ENCODE results near the gene TALDO1.
"Not testable (repeated sequence)": the region's sequence is repeated elsewhere in the genome, so short reads cannot be mapped to it uniquely, and the experiment has no call there.

The TALDO1 gene

DNA sequence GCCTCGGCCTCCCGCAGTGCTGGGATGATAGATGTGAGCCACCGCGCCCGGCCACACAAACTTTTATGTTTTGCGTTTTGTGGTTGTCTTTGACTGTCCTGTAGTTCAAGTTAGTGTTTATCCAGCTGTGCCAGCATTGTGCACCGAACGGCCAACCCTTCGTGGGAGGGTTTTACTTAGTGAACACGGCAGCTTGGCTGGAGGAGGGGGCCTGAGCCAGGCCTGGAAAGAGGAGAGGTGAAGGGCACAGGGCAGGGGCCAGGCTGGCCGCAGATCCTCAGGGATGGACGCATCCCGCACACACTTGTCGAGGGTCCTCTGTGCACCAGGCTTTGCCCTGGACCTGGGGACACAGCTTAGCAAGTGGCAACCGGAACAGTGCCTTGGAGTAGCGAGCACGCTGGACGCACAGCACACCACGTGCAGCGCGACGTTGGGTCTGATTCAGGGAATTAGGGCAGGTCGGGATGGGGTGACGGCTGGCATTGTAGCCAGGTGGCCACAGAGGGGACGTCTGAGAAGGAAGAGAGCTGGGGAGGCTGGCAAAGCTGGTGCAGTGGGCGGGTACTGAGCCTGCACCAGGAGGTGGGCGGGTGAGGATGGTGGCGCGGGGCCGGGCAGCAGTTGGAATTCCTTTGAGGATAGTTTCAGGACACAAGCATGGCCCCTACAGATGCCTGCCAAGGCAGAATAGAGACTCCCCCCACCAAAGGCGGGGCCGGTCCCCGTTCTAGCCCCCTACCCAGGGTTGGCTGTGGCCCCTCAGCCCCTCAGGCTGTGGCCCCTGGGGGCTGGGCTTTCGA, 27.8 kb upstream of the TALDO1 start:
- DNase-seq: no peak

DNA sequence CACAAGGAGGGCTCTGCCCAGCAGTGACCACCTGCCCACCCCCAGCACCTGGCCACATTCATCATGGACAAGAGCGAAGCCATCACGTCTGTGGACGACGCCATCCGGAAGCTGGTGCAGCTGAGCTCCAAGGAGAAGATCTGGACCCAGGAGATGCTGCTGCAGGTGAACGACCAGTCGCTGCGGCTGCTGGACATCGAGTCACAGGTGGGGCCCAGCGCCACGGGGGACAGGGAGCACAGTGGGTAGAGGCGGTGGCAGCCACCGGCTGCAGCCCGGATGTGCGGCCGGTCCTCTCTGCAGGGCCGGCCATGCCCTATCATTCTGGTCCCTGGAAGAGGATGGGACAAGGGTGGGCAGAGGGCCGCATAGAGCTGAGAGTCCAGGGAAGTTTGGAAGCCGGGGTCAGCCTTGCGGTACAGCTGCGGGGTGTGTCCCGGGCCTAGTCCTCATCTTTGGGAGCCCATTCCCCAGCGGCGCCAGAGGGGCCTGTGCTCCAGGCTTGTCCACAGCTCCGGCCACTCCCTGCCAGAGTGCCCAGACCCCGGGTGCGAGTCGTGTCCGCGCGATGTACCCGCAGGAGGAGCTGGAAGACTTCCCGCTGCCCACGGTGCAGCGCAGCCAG, 27.1 kb upstream of the TALDO1 start:
- DNase-seq: no peak

DNA sequence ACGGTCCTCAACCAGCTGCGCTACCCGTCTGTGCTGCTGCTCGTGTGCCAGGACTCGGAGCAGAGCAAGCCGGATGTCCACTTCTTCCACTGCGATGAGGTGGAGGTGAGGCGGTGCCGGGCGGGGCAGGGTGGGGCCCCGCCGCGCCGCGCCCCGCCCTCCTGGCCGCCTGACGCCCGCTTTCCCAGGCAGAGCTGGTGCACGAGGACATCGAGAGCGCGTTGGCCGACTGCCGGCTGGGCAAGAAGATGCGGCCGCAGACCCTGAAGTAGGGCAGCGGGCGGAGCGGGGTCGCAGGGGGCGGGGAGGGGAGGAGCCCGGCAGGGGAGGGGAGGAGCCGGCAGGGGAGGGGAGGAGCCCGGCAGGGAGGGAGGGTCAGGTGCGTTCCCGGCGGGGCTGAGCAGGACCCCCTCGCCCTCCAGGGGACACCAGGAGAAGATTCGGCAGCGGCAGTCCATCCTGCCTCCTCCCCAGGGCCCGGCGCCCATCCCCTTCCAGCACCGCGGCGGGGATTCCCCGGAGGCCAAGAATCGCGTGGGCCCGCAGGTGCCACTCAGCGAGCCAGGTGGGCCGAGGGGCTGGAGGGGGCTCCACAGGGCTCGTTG, 26.5 kb upstream of the TALDO1 start:
- no peak for DNase-seq

DNA sequence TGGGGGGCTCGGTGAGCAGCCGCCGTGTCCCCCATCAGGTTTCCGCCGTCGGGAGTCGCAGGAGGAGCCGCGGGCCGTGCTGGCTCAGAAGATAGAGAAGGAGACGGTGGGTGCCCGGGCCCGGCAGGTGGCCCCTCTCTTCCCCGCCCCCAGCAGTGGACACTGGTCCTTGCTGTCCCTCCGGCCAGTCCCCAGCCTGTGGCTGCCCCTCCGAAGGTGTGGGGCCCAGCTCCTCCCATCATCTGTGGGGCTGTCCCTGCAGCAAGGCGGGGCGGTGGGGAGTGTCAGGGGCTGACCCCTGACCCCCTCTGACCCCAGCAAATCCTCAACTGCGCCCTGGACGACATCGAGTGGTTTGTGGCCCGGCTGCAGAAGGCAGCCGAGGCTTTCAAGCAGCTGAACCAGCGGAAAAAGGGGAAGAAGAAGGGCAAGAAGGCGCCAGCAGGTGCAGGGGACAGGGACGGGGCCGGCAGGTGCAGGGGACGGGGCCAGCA, 26.0 kb upstream of the TALDO1 start:
- no peak for DNase-seq

DNA sequence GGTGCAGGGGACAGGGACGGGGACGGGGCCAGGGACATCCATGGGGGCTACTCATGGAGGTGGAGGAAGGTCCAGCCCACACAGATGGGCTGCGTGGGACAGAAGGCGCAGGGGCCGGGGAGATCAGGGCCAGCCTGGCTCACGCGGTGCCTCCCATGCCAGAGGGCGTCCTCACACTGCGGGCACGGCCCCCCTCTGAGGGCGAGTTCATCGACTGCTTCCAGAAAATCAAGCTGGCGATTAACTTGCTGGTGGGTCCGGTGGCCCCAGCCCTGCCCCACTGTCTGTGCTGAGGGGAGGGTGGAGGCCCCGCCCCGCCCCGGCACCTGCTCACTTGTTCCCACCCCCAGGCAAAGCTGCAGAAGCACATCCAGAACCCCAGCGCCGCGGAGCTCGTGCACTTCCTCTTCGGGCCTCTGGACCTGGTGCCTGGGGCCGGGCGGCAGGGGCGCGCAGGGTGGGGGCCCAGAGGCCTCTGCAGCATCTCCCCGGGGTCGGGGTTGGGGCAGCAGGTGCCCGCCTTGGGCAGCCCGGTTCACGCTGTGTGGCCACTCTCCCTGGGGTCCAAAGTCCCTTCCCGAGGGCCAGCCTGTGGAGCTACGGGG, 25.4 kb upstream of the TALDO1 start:
- no peak for DNase-seq

DNA sequence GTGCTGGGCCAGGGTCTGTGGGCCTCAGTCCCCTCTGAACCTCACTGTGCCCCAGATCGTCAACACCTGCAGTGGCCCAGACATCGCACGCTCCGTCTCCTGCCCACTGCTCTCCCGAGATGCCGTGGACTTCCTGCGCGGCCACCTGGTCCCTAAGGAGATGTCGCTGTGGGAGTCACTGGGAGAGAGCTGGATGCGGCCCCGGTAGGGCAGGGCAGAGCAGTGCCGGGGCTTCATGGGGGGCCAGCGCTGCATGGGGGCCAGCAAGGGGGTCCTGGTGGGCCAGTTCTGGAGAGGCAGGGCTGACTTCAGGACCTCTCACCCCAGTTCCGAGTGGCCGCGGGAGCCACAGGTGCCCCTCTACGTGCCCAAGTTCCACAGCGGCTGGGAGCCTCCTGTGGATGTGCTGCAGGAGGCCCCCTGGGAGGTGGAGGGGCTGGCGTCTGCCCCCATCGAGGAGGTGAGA, 24.9 kb upstream of the TALDO1 start:
- DNase-seq: no peak

DNA sequence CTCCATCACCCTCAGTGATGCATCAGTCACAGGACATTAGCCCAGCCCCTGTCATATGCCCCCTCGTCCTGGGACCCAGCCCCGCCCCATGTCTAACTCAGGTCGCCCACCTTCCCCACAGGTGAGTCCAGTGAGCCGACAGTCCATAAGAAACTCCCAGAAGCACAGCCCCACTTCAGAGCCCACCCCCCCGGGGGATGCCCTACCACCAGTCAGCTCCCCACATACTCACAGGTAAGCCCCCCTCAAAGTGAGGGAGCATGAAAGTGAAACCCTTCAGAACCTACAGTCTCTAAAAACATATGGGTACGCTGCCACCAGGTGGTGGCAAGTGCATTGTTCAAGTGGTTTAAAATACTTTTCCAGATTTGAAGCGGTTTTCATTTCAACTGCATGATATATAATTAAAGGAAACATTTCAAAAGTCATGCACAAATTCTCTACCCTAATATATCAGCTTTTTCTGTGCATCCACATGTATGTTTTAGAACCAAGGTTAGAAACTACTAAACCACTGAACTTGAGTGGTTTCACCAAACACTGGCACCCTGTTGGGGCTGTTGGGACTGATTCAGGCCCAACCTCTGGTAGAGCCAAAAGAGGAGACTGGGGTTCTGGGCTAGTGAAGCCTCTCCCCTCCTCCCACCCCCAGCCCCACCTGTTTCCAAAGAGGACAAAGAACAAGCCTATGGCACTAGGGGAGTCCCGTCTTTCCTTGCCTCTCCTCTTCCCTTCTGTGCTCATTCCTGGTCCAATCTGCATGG, 24.0 kb upstream of the TALDO1 start:
- DNase-seq: peak; percentile 5

DNA sequence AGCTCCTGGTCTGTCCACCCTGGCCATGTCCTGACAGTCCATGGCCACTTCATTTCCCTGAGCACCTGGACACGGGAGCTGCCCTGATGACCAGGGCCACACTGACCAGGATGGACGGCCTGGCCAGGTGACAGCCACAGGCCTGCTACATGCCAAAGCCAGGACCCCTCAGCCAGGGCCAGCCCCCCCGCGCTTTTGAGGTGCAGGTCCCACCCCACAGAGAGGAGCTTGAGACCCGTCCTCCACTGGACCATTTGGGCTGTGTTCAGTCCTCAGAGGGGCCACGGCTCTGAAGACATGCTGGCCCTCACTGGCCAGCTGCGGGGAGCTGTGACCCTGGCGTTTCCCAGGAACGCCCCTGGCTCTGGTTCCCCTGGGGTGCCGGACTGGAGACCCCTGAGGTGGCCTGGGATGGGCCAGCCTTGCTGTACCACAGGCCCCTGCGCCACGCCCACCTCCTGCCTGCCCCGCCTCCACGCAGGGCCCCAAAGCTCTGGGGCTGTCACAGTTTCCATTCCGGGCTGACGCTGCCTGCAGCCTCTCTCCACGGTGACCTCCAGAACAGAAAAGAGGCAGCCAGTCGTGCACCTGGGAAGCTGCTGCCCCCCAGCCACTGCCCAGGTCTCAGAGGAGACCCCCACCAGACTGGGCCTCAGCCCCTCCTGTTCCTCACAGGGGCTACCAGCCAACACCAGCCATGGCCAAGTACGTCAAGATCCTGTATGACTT, 23.1 kb upstream of the TALDO1 start:
- DNase-seq: no peak

DNA sequence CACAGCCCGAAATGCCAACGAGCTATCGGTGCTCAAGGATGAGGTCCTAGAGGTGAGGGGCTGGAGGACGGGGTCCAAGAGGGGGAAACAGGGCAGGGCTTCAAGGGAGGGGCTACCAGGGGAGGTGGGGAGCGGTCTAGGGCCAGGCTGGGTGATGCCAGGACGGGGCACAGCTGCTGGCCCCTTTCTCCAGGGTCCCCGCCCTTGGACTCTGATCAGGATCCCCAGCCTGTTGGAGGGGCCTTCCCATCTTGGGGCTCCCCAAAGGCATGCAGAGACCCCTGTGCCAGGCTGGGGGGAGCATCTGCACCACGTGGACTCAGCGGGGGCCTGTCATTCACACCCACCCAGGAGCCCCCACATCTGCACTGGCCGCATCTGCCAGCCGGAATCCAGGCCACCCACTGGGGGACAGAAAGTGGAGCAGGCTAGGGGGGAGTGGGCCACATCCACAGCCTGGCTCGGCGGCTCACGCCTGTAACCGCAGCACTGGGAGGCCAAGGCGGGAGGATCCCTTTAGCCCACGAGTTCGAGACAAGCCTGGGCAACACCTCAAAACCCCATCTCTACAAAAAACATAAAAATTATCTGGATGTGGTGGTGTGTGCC, 22.4 kb upstream of the TALDO1 start:
- no peak for DNase-seq

DNA sequence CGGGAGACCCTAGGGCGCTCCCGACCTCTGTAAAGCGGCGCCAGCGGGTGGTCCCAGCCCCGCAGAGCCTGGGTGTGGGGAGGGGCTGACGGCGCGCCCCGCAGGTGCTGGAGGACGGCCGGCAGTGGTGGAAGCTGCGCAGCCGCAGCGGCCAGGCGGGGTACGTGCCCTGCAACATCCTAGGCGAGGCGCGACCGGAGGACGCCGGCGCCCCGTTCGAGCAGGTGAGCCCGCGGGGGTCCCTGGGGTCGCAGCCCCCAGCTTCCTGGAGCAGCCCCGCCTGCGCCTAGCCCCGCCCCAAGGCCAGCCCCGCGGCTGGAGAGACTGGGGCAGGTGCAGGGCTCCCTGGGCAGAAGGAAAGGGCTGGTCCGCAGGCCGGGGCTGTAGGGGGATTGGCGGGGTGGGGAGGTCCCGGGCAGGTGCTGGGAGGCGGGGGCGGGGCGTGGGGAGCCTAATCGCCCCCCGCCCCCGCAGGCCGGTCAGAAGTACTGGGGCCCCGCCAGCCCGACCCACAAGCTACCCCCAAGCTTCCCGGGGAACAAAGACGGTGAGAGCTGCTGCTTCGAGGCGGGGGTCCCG, 21.6 kb upstream of the TALDO1 start:
- no peak for DNase-seq

DNA sequence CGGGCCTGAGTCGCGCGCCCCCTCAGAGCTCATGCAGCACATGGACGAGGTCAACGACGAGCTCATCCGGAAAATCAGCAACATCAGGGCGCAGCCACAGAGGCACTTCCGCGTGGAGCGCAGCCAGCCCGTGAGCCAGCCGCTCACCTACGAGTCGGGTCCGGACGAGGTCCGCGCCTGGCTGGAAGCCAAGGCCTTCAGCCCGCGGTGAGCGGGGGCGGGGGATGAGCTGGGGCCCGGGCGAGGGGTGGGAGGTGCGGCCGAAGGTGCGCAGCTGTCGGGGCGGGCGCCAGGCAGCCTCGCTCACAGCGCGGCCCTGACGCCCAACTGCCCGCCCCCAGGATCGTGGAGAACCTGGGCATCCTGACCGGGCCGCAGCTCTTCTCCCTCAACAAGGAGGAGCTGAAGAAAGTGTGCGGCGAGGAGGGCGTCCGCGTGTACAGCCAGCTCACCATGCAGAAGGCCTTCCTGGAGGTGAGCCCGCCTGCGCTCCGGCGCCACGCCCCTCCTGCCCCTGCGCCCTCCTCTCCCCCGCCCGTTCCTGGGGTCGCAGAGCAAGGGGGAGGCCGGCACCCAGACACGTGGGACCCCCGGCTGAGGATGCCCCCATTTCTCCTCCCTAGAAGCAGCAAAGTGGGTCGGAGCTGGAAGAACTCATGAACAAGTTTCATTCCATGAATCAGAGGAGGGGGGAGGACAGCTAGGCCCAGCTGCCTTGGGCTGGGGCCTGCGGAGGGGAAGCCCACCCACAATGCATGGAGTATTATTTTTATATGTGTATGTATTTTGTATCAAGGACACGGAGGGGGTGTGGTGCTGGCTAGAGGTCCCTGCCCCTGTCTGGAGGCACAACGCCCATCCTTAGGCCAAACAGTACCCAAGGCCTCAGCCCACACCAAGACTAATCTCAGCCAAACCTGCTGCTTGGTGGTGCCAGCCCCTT, 20.7 kb upstream of the TALDO1 start:
- peak; percentile 18 for DNase-seq

DNA sequence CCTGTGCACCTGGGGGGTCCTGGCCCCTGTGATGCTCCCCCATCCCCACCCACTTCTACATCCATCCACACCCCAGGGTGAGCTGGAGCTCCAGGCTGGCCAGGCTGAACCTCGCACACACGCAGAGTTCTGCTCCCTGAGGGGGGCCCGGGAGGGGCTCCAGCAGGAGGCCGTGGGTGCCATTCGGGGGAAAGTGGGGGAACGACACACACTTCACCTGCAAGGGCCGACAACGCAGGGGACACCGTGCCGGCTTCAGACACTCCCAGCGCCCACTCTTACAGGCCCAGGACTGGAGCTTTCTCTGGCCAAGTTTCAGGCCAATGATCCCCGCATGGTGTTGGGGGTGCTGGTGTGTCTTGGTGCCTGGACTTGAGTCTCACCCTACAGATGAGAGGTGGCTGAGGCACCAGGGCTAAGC, 20.0 kb upstream of the TALDO1 start:
- DNase-seq: no peak

DNA sequence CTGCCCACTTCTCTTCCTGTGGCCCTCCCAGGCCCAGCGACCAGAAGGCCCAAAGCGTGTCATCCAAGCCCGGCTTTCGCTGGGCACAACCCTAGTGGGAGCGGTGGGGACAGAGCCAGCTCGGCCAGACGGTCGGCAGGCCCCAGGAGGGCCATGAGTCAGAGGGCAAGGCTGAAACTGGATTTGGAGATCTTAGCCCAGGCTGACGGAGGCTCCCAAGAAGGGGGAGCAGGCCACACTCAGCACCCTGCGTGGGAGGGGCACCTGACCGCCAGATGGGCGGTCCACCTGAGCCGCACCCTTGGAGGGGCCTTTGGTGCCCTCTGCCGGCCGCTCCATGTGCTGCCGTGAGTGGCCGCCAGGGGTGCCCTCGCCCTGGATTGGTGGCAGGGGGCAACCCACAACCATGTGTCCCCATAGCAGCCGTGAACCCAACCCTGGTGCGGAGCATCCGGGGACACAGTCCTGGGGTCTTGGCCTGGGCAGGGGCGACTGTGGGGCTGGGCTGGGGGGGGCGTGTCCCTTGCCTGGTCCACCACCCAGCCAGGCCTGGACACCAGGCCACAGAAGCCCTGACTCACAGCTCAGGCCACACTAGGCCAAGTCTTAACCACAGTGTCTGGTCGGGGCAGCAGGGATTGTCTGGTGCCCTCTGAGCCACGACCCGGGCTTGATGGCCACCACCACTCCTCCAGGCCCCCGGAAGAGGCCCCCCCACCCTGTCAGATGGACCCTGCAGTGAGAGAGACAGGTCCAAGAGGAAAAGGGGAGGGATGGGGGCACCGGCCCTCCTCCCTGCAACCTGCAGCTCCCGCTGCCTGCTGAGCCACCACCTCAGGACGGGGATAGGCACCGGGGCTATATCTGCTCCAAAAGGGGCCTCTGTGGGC, 19.2 kb upstream of the TALDO1 start:
- peak; percentile 12 for DNase-seq

DNA sequence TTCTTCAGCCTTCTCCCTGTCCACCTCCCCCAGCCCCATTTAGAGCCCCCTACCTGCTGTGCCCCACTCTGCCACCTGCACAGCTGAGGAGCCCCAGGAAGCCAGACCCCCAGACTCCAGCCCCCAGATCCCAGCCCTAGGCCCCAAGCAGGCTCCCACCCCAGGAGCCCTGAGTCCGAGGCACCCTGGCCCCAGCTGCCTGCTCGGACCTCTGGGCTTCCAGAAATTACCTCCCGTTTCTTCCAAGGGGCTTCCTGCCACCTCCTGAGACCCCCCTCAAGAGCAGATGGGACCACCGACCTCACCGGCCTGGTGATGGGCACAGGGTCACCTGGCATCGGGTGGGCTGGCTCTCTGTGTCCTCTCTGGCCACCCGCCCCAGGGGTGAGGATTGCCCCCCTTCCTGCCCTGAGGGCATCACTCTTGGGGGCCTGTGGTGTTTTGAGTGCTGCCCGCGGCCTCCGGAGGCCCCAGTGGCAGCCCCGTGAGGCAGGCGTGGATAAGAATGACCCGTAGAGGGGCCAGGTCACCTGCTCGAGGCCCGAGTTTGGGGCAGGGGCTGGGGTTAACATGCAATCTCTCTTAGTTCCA, 18.3 kb upstream of the TALDO1 start:
- no peak for DNase-seq

DNA sequence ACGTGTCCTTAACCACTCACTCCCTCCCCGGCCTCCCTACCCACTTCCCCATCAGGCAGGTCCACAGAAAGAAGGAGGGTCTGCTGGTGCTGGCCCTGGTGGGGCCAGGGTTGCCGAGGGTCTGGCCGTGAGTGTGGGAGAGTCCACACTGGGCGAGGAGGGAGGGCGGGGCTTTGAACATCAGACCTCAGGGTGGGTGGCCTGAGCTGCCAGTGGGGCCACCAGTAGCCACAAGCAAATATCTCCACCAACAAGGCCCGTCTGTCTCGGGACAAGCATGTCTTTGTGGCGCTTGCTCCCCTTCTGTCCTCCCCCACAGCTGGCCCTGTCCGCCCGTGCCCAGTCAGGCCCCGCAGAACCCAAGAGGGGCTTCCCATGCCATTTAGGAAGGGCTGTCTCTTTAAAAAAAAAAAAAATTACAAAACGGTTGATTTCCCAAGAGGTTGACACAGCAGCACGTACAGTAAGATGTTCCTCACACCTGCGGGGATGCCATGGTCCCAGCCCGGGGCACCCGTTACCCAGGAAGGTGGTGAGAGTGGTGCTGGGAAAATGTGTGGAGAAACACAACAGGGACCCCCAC, 17.7 kb upstream of the TALDO1 start:
- no peak for DNase-seq

DNA sequence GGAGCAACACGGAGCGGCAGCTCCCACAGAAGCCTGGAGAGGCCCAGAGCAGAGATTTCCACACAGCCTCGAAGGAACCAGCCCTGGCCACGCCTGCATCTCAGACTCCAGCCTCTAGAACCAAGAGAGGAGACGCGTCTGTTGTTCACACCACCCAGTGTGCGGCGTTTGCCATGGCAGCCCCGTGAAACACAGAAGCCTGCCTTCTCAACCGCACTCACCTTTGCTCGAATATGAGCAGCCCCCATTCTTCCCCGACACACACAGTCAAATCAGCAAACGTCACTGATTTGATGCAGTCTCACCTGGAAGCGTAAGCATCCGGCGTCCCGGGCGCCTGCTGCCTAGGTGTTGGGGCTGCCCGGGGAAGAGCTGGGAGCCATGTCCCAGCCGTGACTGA, 14.2 kb upstream of the TALDO1 start:
- DNase-seq: no peak

DNA sequence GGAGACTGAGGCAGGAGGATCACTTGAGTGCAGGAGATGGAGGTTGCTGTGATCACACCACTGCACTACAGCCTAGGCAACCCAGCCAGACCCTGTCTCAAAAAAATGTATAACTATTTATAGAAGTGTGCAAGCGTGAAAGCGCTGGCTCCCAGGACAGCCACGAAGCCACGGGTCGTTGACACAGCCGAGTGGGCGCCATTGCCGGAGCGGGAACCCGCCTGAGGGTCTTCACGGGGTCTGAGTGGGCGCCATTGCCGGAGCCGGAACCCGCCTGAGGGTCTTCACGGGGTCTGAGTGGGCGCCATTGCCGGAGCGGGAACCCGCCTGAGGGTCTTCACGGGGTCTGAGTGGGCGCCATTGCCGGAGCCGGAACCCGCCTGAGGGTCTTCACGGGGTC, 12.7 kb upstream of the TALDO1 start:
- not testable (repeated sequence) for DNase-seq

DNA sequence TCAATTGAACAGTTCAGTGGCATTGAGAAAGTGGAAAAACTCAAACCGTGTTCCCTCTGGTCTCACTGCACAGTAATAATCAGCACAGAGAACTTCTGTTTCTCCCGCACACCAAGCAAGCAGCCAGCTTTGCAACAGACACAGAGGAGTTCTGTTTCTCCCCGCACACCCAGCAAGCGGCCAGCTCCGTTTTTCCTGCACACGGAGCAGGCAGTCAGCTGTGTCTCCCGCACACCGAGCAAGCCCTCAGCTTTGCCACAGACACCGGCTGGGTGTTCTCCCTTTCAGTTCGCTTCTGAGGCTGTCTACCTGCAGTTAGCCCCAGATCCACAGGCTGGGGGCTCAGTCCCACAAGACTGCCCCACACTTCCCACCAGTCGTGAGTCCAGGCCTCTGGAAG, 9.9 kb upstream of the TALDO1 start:
- DNase-seq: no peak
